ENCODE results near the gene RMND5B.
"Not testable (repeated sequence)": the region's sequence is repeated elsewhere in the genome, so short reads cannot be mapped to it uniquely, and the experiment has no call there.

RMND5B gene

DNA sequence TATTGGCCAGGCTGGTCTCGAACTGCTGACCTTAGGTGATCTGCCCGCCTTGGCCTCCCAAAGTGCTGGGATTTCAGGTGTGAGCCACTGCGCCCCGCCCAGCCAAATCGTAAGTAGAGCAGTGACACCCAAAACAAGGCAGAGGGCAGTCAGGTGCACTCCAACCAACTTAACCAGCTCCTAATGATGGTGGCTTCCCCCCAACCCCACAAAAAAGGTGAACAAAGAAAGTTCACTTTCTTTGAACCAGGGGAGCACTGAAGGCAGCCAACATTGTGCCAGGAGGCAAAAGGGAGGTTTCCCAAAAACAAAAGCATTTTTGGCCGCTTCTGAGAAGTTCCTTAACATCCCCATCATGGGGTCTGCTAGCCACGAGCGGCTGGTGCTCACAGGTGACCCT is 46.8 kb downstream of the RMND5B start:
- no peak for FAIRE-seq

DNA sequence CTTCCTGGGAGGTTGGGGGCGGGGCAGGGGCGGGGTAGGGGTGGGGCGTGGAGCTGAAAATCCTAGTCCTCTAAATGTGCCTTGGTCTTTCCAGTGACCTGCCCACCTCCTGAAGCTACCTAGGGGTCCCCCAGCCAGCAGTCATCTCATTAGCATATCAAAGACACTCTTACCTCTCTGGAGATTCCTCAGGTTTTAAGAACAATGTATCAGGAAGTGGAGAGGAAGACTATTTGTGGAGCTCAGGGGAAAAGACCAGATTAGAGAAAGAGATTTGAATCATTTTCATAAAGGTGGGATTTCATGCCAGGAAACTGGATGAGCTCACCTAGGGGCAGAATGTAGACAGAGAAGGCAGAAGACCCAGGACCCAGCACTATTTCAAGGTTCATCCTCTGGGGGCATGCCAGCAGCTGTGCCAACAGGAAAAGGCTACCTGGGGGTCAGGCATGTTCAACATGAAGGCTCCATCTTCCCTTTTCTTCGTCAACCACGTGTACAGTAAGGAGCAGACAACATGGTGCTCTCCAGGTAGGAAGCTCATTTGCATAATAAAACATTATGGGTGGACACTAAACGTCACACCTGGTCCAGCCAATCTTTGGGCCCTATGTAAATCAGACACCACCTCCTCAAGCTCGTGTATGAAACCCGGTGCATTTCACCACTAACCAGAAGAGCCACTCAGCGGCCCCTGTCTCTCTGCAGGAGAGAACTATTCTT is 49.5 kb downstream of the RMND5B start:
- no peak for FAIRE-seq

DNA sequence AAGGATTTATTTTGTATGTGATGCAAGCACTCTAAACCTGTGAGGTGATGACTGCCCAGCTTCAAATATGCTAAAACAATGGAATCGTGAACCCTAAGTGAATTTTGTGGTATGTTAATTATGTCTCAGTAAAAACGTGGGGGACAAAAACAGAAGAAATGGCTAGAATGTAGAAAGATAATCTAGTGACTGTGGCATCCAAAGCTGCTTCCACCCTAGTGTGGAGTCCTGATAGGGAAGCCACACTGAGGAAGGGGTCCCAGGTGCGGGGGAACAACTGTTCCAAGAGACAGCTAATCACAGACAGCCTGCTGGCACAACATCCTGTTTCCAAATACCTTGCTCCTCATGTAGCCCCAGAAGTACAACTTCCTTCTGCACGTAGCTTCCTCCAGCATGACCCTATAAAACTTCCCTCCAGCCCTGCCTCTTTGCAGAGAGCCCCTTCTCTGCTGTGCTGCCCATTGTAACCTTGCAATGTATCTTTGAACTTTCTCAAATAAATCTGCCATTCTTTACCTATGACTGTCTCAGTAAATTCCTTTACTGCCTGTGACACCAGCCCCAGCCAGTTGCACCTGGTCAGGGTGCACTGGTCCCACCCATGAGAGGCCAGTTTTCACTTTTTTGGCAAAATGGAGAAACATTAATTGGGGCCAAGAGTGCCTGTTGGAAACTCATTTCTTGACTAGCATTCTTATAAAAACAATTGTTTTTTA is 51.5 kb downstream of the RMND5B start:
- FAIRE-seq, result no peak

DNA sequence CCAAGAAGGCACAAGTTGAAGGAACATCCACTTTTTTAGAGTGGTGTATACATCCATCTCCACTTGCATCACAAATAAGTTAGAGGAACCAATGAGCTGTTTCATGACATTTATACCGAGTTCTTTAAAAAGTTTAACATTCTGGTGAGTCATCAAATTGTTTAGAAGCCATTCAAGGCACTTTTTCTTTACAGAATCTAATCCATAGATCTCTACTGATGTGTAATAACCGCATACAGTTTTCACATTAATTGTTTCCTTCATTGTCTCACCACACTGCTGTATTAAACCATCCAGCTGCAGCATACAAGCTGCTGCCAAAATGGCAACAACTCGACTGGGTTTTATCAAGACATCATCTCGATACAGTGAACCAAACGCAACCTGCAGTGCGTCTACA is 55.6 kb downstream of the RMND5B start:
- FAIRE-seq, result no peak

DNA sequence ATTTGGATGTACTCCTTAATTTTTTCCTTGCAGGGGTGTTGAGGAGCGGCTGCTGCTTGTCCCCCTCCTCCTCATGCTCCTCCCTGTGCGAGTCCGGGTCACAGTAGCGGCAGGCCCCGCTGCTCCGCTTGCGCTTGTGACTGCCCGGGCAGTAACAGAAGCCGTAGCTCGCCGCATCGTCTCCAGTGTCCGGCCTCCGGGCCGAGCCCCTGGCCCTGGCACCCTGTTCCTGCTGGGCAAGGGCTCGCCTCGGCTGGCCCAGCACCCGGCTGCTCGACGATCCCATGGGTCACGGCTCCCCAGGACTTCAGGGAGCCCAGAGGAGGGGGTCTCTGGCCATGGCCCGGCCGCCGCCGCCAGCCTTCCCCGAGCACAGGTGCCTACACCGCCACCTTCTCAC is 56.2 kb downstream of the RMND5B start, which contains the start of gene GMCL2:
GMCL2 (minus strand) TSS at position 358 of the 400 bp plus-strand sequence; CDS start at position 286, 72 bp downstream.
- no peak for FAIRE-seq

DNA sequence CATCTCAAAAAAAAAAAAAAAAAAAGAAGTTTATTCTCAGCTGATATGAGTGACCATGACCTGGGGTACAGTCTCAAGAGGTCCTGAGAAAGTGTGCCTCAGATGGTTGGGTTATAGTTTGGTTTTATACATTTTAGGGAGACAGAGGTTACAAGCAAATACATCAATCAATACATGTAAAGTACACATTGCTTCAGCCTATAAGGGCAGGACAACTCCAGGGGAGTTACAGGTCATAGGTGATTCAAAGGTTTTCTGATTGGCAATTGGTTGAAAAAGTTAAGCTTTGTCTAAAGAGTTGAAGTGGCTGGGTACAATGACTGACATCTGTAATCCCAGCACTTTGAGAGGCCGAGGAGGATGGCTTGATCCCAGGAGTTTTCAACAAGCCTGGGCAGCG is 58.6 kb downstream of the RMND5B start:
- FAIRE-seq, result no peak

DNA sequence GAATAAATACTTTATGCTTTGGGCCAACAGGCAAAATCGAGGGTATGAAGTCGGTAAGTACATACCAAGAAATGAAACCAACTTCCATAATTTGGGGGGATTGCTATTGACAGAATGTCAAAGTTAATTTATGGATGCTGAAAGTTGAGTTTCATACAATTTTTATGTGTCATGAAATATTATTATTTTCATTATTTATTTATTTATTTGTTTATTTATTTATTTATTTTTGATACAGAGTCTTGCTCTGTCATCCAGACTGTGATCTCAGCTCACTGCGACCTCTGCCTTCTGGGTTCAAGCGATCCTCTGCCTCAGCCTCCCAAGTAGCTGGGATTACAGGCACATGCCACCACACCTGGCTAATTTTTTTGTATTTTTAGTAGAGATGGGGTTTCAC is 60.8 kb downstream of the RMND5B start:
- FAIRE-seq, result no peak

DNA sequence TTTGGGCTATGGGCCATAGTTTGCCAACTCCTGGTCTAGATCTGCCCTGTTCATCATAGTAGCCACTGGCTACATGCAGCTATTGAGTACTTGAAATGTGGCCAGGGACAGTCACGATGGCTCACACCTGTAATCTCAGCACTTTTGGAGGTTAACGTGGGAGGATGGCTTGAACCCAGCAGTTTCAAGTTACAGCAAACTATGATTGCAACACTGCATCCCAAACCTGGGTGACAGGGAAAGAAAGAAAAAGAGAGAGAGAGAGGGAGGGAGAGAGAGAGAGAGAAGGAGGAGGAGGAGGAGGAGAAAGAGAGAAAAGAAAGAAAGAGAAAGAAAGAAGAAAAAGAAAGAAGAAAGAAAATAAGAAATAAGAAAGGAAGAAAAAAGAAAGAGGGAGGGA is 61.4 kb downstream of the RMND5B start:
- FAIRE-seq, result no peak

DNA sequence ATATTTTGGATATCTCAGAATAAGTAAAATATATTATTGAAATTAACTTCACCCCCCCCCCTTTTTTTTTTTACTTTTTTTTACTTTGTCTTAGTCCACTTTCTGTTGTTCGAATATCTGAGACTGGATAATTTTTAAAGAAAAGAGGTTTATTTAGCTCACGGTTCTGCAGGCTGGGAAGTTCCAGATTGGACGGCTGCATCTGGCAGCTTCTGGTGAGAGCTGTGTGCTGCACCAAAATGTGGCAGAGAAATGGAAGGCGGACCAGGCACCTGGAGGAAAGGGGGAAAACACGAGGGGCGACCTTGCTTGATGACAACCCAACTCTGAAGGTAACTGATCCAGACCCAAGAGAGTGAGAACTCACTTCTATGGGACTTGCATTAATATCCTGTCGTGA is 62.0 kb downstream of the RMND5B start:
- no peak for FAIRE-seq

DNA sequence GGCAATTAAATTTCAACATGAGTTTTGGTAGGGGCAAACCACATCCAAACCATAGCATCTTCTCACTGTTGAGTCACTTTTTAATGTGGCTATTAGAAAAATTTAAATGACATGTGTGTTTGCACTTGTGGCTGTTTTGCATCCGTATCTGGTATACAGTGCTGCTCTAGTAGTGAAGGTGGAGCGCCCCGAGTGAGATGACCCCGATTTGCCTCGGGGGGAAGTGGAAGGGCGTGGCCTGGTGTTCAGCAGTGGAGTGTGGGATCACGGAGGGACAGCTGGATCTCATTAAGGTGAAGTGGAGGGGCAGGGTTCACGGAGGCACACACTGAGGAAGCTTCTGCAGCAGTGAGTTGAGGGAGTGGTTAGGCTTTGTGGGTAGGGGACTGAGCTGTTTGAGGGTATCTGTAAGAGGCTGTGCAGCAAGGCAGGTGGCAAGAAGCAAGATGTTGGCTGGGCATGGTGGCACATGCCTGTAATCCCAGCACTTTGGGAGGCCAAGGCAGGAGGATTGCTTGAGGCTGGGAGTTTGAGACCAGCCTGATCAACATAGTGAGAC is 62.5 kb downstream of the RMND5B start:
- FAIRE-seq, result no peak

DNA sequence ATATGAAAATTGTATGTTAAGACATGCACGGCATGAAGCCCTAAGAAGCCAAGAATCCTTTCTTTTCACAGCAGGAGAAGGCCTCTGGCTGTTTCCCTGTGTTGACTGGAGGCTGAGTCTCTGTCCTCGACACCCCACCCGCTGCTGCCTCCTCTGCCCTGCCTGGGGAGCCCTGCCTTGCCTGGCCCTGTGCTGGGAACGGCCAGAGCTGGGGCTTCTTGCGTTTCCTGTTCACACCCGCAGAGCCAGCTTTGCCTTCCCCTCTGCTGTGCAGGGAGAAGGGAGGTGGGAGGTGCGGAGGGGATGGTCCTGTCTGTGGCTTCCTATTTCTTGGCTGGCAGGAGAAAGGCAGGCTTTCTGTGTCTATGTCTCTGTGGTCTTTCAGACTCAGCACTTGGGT is 63.2 kb downstream of the RMND5B start:
- no peak for FAIRE-seq

DNA sequence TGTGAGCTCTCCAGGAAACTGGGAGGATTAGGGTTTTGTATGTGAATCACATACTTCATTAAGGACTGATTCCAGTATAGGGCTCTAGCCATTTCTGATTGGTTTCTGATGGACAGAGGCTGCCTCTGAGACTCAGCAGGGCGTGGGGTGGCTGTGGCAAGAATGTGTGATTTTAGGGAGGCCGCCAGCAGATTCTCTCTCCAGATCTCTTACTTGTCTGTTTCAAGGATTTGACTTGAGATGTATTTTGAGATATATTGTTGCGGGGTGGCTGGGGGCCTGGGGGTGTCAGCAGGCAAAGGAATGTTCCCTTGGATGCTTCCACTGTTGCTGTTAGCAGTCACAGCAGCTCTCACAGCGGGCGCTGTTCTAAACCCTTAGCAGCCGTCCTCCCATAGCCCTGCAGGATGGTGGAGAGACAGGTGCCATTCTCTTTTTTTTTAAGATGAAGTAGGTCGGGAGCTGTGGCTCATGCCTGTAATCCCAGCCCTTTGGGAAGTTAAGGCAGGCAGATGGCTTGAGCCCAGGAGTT is 65.5 kb downstream of the RMND5B start:
- FAIRE-seq, result no peak

DNA sequence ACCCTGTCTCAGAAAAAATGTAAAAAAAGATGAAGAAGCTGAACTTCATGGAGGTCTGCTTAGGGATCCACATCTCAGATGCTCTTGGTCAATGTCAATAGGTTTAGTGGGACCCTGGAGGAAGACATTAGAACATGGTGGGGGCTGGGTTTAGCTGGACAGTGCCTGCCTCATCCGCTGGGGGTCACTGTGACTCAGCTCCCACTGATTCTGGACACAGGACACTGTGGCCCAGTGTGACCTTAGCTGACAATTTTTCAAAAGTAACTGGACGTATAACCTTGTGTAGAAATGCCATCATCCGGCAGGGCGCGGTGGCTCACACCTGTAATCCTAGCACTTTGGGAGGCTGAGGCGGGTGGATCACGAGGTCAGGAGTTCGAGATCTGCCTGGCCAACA is 66.2 kb downstream of the RMND5B start:
- no peak for FAIRE-seq

DNA sequence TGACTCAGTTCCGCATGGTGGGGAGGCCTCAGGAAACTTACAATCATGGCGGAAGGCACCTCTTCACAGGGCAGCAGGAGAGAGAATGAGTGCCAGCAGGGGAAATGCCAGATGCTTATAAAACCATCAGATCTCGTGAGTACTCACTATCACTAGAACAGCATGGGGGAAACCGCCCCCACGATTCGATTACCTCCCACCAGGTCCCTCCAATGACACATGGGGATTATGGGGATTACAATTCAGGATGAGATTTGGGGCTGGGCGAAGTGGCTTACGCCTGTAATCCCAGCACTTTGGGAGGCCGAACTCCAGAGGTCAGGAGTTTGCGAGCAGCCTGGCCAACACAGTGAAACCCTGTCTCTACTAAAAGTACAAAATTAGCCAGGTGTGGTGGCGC is 67.3 kb downstream of the RMND5B start:
- not testable (repeated sequence) for FAIRE-seq

DNA sequence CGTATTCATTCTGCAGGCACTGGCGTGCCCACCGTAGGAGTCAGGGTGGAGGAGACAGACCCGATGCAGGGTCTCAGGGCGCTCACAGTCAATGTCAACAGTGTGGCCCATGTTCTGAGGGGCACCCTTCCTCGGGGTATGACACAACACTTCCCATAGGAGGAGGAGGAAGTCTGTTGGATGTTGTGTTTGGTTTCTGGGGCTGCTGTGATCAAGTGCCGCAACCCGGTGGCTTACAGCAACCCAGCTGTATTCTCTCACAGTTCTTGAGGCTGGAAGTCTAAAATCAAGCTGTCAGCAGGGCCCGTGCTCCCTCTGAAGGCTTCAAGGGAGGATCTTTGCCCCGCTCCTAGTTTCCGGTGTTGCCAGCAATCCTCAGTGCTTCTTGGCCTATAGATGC is 67.9 kb downstream of the RMND5B start:
- FAIRE-seq, result no peak

DNA sequence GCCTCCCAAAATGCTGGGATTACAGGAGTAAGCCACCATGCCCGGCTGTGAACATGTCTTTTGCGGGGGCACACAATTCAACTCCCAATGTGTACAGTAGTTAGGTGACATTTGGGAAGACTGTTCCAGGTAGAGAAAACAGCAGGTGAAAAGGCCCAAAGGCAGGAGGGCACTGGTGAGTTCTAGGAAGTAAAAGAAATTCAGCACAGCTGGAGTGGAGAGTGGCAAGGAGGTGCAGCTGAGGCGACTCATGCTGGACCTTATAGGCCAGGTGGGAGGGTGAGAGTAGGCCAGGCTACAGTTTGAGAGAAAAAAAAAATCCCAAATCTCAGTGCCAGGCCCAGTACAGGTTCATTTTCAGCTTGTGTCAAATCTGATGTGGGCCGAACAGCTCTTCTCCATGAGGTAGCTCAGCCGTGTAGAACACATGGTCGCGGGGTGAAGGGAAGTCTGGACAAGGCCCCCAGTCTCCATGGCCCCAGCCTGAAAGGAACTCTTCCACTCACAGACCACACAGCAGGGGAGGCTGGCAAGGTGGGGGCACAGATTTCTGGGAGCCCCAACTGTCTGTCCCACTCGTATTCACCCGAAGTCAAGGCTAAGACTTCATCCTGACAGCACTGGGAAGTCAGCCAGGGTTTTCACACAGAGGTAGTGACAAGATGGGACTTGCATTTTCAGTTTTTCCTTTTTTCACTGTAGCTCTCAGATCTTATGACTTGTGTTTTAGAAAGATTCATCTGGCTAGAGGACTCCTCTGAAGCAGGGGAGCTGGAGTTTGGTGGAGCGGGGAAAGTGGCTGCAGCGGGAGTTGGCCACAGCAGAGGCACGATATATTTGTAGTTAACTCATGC is 69.0 kb downstream of the RMND5B start:
- FAIRE-seq, result no peak

Measured in islet of Langerhans (tissue), 1 donor.